GM12878 (cell line): ENCODE results near the gene RAD51B. TPM values are rescaled to one million over a fixed set of nuclear protein-coding genes. Genes with fewer than 3 reads are reported as not detected.

Experiments
- ATAC-seq: fragments of 200-7000 bp; cut with Tn5 transposase; 3 replicates; pipeline ENCODE4 v1.9.1; 2020; ENCODE audit warnings: mild to moderate bottlenecking, moderate library complexity
- BruUV-seq: library from RNA; stranded (reverse); fragments of 400-500 nt; replicated peaks from 2 replicates; lab custom pipeline; 2021; lab: Mats Ljungman, UMichigan
- CTCF ChIA-PET: fragments of 300-600 bp; sonication (Branson Sonifier 250); formaldehyde crosslinking; extraction: SDS; loops from one replicate; lab custom pipeline; 2021; ENCODE audit warnings: inconsistent platforms; lab: Yijun Ruan, JAX
- POLR2A ChIA-PET: fragments of 350-600 bp; formaldehyde crosslinking; extraction: SDS; loops from one replicate; lab custom pipeline; 2021; ENCODE audit warnings: inconsistent platforms; lab: Charles Lee
- RAD21 ChIA-PET: fragments of 300-600 bp; sonication (Branson Sonifier 250); formaldehyde crosslinking; loops from one replicate; lab custom pipeline; 2023; ENCODE audit warnings: antibody characterized with exemption; ENCODE audit not compliant: unreplicated experiment; lab: Charles Lee
- SMC1A ChIA-PET: fragments of 300-600 bp; sonication (Branson Sonifier 250); formaldehyde crosslinking; loops from one replicate; lab custom pipeline; 2023; ENCODE audit not compliant: unreplicated experiment, uncharacterized antibody; lab: Charles Lee
- DNase-seq: peaks from one replicate; pipeline ENCODE4 v3.0.0-alpha.2; 2011; ENCODE audit warnings: low read depth, low spot score
- FAIRE-seq: peaks from 3 replicates; lab custom pipeline; 2011; peaks lifted over from hg19 to GRCh38; lab: Jason Lieb, UNC
- H2AFZ ChIP-seq: 2 replicates; pipeline ENCODE4 v1.6.0; 2011; ENCODE audit warnings: low read depth, low read length, control low read depth; ENCODE audit not compliant: control insufficient read depth
- H3K27ac ChIP-seq: 2 replicates; pipeline ENCODE4 v1.5.1; 2011; ENCODE audit warnings: control low read depth; ENCODE audit not compliant: control insufficient read depth, insufficient read depth
- H3K27me3 ChIP-seq, 2 experiments: replicated peaks in 1 of 2; 2 replicates each; pipeline versions ENCODE4 v1.6.0 to v1.6.1; 2011; ENCODE audit warnings: low read length in 1 of 2; ENCODE audit not compliant: control insufficient read depth in 2 of 2, insufficient read depth in 2 of 2
- H3K36me3 ChIP-seq, 2 experiments: 2 replicates each; pipeline ENCODE4 v1.5.1; 2011; ENCODE audit warnings: low read length in 1 of 2; ENCODE audit not compliant: control insufficient read depth in 2 of 2, insufficient read depth in 2 of 2
- H3K4me1 ChIP-seq: 2 replicates; pipeline ENCODE4 v1.6.1; 2011; ENCODE audit warnings: mild to moderate bottlenecking, low read length, moderate library complexity, mixed read lengths; ENCODE audit not compliant: control insufficient read depth, insufficient read depth
- H3K4me2 ChIP-seq: 2 replicates; pipeline ENCODE4 v1.6.0; 2011; ENCODE audit warnings: control low read depth; ENCODE audit not compliant: control insufficient read depth, insufficient read depth
- H3K4me3 ChIP-seq: fragments of 200-600 bp; sonication (generic); 2 replicates; pipeline ENCODE4 v1.5.1; 2016
- H3K79me2 ChIP-seq: 2 replicates; pipeline ENCODE4 v1.6.0; 2011; ENCODE audit warnings: low read length; ENCODE audit not compliant: control insufficient read depth, insufficient read depth
- H3K9ac ChIP-seq: 2 replicates; pipeline ENCODE4 v1.8.0; 2011; ENCODE audit warnings: low read length, control low read depth, mixed read lengths; ENCODE audit not compliant: control insufficient read depth, insufficient read depth
- H3K9me3 ChIP-seq: replicated peaks from 3 replicates; pipeline ENCODE4 v1.5.1; 2011; ENCODE audit warnings: mild to moderate bottlenecking, low read length; ENCODE audit not compliant: control insufficient read depth, insufficient read depth
- H4K20me1 ChIP-seq: 2 replicates; pipeline ENCODE4 v1.6.0; 2011; ENCODE audit not compliant: control insufficient read depth, insufficient read depth
- CBFB ChIP-seq: IDR thresholded peaks from 2 replicates; pipeline ENCODE4 v1.6.1; 2016; ENCODE audit warnings: antibody characterized with exemption, low read depth
- FOS ChIP-seq: IDR thresholded peaks from 3 replicates; pipeline ENCODE4 v1.6.1; 2011; ENCODE audit warnings: borderline replicate concordance; ENCODE audit not compliant: insufficient read length; ENCODE audit errors: extremely low read depth
- HCFC1 ChIP-seq: fragments of 150-350 bp; IDR thresholded peaks from 2 replicates; pipeline ENCODE4 v1.6.1; 2014; ENCODE audit warnings: low read length
- MTA2 ChIP-seq: fragments of 450-650 bp; IDR thresholded peaks from 2 replicates; pipeline ENCODE4 v1.6.1; 2016; ENCODE audit warnings: low read depth, mild to moderate bottlenecking, moderate library complexity
- POU2F2 ChIP-seq: IDR thresholded peaks from 3 replicates; pipeline ENCODE4 v1.6.1; 2011; ENCODE audit warnings: low read depth, mild to moderate bottlenecking, low read length, borderline replicate concordance
- RB1 ChIP-seq: fragments of 450-650 bp; formaldehyde crosslinking; IDR thresholded peaks from 2 replicates; pipeline ENCODE4 v1.6.1; 2017; ENCODE audit warnings: mild to moderate bottlenecking, borderline replicate concordance
- SIX5 ChIP-seq: IDR thresholded peaks from 2 replicates; pipeline ENCODE4 v1.6.1; 2011; ENCODE audit warnings: mild to moderate bottlenecking, low read depth, low read length, moderate library complexity; ENCODE audit not compliant: severe bottlenecking
- SMAD1 ChIP-seq: fragments of 450-650 bp; IDR thresholded peaks from 2 replicates; pipeline ENCODE4 v1.6.1; 2018; ENCODE audit warnings: mild to moderate bottlenecking, low read depth; ENCODE audit not compliant: partially characterized antibody
- SMAD5 ChIP-seq: IDR thresholded peaks from 2 replicates; pipeline ENCODE4 v1.6.1; 2016; ENCODE audit warnings: antibody characterized with exemption, low read depth
- SMARCA5 ChIP-seq: fragments of 450-650 bp; IDR thresholded peaks from 2 replicates; pipeline ENCODE4 v1.6.1; 2017; ENCODE audit warnings: mild to moderate bottlenecking
- ZNF207 ChIP-seq: fragments of 450-650 bp; IDR thresholded peaks from 2 replicates; pipeline ENCODE4 v1.6.1; 2014; ENCODE audit warnings: antibody characterized with exemption, mild to moderate bottlenecking, borderline replicate concordance
- WGBS: methylation state at CpG from one replicate; pipeline ENCODE4 v1.1.6; 2016; ENCODE audit warnings: low lambda C conversion rate; ENCODE audit not compliant: insufficient replicate concordance, insufficient coverage; ENCODE audit errors: missing lambda C conversion rate; 5-methylcytosine and 5-hydroxymethylcytosine counted together
- in situ Hi-C: fragments of 300-500 bp; cut with MboI; formaldehyde crosslinking; loops from 9 replicates; pipeline ENCODE4 v1.14.3; 2018; ENCODE audit warnings: mixed read lengths
- intact Hi-C: fragments of 100-400 bp; cut with micrococcal nuclease; formaldehyde crosslinking; loops from one replicate; pipeline ENCODE4 v1.14.2; 2022; ENCODE audit not compliant: unreplicated experiment
- polyA plus RNA-seq, 11 experiments: library from polyadenylated mRNA; depleted of rRNA in 4 of 11; unstranded in 6 of 11; stranded (reverse) in 5 of 11; fragments of >200 nt; fragmentation: Nextera tagmentation in 4 of 11; fragmentation: Illumina TruSeq in 1 of 11; extraction: Ambion mirVana in 4 of 11; extraction: Trizol in 1 of 11; gene quantifications; 1 replicate in 1 of 11; 2 replicates in 10 of 11; pipeline versions ENCODE4 v1.2.1 to v1.2.3, GENCODE V29; 2011 to 2016; ENCODE audit warnings: inconsistent platforms in 2 of 11, missing spikeins in 2 of 11, low read depth in 1 of 11
- total RNA-seq, 4 experiments: library from RNA; depleted of rRNA in 3 of 4; stranded (reverse); fragments of >200 nt in 3 of 4; fragmentation: Illumina TruSeq in 1 of 4; extraction: Trizol in 1 of 4; gene quantifications; 2 replicates each; pipeline versions ENCODE4 v1.2.1 to v1.2.3, GENCODE V29; 2013 to 2021
- TF ChIP-seq, protein P1 (sequence below): IDR thresholded peaks from 2 replicates; pipeline ENCODE4 v1.6.1; 2012; ENCODE audit warnings: low read length, inconsistent platforms
- TF ChIP-seq, protein P2 (sequence below): IDR thresholded peaks from 2 replicates; pipeline ENCODE4 v1.6.1; 2012; ENCODE audit warnings: low read depth, low read length, improper control_type of control experiment
- TF ChIP-seq, protein P3 (sequence below): IDR thresholded peaks from 2 replicates; pipeline ENCODE4 v1.6.1; 2012; ENCODE audit warnings: mild to moderate bottlenecking, low read depth, low read length
- TF ChIP-seq, protein P4 (sequence below): fragments of 450-650 bp; IDR thresholded peaks from 2 replicates; pipeline ENCODE4 v1.6.1; 2016; ENCODE audit warnings: mild to moderate bottlenecking, moderate library complexity, borderline replicate concordance

The RAD51B gene
- total and polyA plus RNA-seq, 10 of the 15 experiments (the other 5 are each of a cell fraction or from before 2014, with no cell fraction given): 9.8 to 26.8 (median 21.3) TPM

DNA sequence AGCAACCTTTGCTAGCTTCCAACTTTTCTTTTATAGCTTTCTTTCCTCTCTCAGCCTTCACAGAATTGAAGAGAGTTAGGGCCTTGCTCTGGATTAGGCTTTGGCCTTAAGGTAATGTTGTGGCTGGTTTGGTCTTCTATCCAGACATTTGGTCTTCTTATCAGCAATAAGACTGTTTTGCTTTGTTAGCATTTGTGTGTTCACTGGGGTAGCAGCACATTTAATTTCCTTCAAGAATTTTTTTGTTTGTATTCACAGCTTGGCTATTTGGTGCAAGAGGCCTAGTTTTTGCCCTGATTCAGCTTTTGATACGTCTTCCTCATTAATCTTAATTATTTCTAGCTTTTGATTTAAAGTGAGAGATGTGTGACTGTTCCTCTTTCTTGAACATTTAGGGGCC, 130.8 kb downstream of the RAD51B start:
- ChIA-PET SMC1A (interaction anchor here (1.5 kb wide), 1 partner anchor 73 kb away, joined by 3 read pairs; no protein-coding TSS in a partner anchor), POLR2A (interaction anchor here (1.0 kb wide), 1 partner anchor 13 kb away, joined by 3 read pairs; no protein-coding TSS in a partner anchor), CTCF (interaction anchor here (0.6 to 1.6 kb wide), 6 partner anchors 14 to 894 kb away, joined by 3 to 7 read pairs (median 4); no protein-coding TSS in a partner anchor), RAD21 (interaction anchor here (1.3 kb wide), 1 partner anchor 16 kb away, joined by 4 read pairs; no protein-coding TSS in a partner anchor)
- DNase-seq (no peak), FAIRE-seq (no peak), ATAC-seq (no peak)
- no peaks in the 10 kb centered on the region for H3K79me2 ChIP-seq
- 96% methylated on average over 1 of the region's 1 CpG for WGBS
- H3K36me3 ChIP-seq: no peaks in the 10 kb centered on the region
- no peaks in the 10 kb centered on the region for H3K27me3 ChIP-seq
- no peaks in the 10 kb centered on the region for H3K4me1 ChIP-seq
- no TSS peak for BruUV-seq
- H3K9me3 ChIP-seq: peaks cover 3% of the 10 kb centered on the region; the same call in 2 of the 3 replicates
- in situ Hi-C loops (no loop called here), intact Hi-C loops (no loop called here)
- no peaks in the 10 kb centered on the region for H4K20me1 ChIP-seq
- H2AFZ ChIP-seq: no peak overlapping the region
- no peak for TF ChIP-seq POU2F2
- TF ChIP-seq FOS: no peak
- TF ChIP-seq SMARCA5: no peak
- TF ChIP-seq, protein P1, sequence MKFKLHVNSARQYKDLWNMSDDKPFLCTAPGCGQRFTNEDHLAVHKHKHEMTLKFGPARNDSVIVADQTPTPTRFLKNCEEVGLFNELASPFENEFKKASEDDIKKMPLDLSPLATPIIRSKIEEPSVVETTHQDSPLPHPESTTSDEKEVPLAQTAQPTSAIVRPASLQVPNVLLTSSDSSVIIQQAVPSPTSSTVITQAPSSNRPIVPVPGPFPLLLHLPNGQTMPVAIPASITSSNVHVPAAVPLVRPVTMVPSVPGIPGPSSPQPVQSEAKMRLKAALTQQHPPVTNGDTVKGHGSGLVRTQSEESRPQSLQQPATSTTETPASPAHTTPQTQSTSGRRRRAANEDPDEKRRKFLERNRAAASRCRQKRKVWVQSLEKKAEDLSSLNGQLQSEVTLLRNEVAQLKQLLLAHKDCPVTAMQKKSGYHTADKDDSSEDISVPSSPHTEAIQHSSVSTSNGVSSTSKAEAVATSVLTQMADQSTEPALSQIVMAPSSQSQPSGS: no peak
- TF ChIP-seq SMAD1: no peak
- TF ChIP-seq CBFB: no peak
- TF ChIP-seq ZNF207: no peak
- TF ChIP-seq, protein P2, sequence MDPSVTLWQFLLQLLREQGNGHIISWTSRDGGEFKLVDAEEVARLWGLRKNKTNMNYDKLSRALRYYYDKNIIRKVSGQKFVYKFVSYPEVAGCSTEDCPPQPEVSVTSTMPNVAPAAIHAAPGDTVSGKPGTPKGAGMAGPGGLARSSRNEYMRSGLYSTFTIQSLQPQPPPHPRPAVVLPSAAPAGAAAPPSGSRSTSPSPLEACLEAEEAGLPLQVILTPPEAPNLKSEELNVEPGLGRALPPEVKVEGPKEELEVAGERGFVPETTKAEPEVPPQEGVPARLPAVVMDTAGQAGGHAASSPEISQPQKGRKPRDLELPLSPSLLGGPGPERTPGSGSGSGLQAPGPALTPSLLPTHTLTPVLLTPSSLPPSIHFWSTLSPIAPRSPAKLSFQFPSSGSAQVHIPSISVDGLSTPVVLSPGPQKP: no peak
- TF ChIP-seq RB1: no peak
- TF ChIP-seq HCFC1: no peak
- TF ChIP-seq, protein P3, sequence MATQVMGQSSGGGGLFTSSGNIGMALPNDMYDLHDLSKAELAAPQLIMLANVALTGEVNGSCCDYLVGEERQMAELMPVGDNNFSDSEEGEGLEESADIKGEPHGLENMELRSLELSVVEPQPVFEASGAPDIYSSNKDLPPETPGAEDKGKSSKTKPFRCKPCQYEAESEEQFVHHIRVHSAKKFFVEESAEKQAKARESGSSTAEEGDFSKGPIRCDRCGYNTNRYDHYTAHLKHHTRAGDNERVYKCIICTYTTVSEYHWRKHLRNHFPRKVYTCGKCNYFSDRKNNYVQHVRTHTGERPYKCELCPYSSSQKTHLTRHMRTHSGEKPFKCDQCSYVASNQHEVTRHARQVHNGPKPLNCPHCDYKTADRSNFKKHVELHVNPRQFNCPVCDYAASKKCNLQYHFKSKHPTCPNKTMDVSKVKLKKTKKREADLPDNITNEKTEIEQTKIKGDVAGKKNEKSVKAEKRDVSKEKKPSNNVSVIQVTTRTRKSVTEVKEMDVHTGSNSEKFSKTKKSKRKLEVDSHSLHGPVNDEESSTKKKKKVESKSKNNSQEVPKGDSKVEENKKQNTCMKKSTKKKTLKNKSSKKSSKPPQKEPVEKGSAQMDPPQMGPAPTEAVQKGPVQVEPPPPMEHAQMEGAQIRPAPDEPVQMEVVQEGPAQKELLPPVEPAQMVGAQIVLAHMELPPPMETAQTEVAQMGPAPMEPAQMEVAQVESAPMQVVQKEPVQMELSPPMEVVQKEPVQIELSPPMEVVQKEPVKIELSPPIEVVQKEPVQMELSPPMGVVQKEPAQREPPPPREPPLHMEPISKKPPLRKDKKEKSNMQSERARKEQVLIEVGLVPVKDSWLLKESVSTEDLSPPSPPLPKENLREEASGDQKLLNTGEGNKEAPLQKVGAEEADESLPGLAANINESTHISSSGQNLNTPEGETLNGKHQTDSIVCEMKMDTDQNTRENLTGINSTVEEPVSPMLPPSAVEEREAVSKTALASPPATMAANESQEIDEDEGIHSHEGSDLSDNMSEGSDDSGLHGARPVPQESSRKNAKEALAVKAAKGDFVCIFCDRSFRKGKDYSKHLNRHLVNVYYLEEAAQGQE: no peak
- TF ChIP-seq, protein P4, sequence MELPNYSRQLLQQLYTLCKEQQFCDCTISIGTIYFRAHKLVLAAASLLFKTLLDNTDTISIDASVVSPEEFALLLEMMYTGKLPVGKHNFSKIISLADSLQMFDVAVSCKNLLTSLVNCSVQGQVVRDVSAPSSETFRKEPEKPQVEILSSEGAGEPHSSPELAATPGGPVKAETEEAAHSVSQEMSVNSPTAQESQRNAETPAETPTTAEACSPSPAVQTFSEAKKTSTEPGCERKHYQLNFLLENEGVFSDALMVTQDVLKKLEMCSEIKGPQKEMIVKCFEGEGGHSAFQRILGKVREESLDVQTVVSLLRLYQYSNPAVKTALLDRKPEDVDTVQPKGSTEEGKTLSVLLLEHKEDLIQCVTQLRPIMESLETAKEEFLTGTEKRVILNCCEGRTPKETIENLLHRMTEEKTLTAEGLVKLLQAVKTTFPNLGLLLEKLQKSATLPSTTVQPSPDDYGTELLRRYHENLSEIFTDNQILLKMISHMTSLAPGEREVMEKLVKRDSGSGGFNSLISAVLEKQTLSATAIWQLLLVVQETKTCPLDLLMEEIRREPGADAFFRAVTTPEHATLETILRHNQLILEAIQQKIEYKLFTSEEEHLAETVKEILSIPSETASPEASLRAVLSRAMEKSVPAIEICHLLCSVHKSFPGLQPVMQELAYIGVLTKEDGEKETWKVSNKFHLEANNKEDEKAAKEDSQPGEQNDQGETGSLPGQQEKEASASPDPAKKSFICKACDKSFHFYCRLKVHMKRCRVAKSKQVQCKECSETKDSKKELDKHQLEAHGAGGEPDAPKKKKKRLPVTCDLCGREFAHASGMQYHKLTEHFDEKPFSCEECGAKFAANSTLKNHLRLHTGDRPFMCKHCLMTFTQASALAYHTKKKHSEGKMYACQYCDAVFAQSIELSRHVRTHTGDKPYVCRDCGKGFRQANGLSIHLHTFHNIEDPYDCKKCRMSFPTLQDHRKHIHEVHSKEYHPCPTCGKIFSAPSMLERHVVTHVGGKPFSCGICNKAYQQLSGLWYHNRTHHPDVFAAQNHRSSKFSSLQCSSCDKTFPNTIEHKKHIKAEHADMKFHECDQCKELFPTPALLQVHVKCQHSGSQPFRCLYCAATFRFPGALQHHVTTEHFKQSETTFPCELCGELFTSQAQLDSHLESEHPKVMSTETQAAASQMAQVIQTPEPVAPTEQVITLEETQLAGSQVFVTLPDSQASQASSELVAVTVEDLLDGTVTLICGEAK: no peak
- TF ChIP-seq SIX5: no peak
- no peak for TF ChIP-seq SMAD5
- TF ChIP-seq MTA2: no peak
- no peak overlapping the region for H3K9ac ChIP-seq
- H3K27ac ChIP-seq: no peak overlapping the region
- no peak overlapping the region for H3K4me3 ChIP-seq
- no peak overlapping the region for H3K4me2 ChIP-seq
